HG03025 (cell line): ENCODE data around the gene ITIH1.
"Not testable (repeated sequence)": the region's sequence is repeated elsewhere in the genome, so short reads cannot be mapped to it uniquely, and the experiment has no call there.

Experiments used
- ATAC-seq: cut with Tn5 transposase; IDR thresholded peaks from one replicate; pipeline ENCODE4 v1.9.1; 2021; ENCODE audit warnings: mild to moderate bottlenecking, moderate library complexity; ENCODE audit not compliant: unreplicated experiment, low FRiP score

Gene ITIH1, protein sequence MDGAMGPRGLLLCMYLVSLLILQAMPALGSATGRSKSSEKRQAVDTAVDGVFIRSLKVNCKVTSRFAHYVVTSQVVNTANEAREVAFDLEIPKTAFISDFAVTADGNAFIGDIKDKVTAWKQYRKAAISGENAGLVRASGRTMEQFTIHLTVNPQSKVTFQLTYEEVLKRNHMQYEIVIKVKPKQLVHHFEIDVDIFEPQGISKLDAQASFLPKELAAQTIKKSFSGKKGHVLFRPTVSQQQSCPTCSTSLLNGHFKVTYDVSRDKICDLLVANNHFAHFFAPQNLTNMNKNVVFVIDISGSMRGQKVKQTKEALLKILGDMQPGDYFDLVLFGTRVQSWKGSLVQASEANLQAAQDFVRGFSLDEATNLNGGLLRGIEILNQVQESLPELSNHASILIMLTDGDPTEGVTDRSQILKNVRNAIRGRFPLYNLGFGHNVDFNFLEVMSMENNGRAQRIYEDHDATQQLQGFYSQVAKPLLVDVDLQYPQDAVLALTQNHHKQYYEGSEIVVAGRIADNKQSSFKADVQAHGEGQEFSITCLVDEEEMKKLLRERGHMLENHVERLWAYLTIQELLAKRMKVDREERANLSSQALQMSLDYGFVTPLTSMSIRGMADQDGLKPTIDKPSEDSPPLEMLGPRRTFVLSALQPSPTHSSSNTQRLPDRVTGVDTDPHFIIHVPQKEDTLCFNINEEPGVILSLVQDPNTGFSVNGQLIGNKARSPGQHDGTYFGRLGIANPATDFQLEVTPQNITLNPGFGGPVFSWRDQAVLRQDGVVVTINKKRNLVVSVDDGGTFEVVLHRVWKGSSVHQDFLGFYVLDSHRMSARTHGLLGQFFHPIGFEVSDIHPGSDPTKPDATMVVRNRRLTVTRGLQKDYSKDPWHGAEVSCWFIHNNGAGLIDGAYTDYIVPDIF

DNA sequence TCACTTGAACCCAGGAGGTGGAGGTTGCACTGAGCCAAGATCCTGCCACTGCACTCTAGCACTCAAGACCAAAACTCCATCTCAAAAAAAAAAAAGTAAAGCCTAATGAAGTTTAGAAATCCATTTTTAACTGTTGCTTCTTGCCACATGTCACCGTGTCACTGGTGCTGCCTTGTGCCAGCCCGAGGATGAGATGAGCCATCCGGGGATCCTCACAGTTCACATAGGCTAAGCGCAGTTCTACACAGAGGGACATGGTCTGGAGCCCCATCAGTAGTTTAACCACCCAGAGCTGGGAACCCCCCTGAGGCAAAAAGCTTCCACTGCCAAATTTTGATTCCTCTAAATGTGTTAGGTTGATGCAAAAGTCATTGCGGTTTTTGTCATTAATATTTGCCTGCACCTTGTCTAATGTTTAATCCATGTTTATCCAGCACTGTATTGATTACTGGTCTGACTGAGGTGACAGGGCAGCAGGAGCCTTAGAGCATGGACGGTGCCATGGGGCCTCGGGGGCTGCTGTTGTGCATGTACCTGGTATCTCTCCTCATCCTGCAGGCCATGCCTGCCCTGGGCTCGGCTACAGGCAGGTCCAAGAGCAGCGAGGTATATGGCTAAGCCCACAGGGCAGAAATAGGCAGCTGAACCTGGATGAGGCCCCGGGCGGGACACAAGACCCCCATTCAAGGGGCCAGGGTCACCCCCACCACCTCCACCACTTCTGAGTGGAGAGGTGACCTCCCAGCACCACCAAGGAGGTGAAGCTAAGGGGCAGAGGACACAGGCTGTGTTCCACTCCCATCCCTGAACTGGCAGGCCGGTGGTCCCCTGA is at the start of gene ITIH1:
Gene ITIH1 (plus strand): TSS at position 473 of the 832 bp plus-strand sequence. CDS start 17 bp downstream, at position 490.
- ATAC-seq = no peak

DNA sequence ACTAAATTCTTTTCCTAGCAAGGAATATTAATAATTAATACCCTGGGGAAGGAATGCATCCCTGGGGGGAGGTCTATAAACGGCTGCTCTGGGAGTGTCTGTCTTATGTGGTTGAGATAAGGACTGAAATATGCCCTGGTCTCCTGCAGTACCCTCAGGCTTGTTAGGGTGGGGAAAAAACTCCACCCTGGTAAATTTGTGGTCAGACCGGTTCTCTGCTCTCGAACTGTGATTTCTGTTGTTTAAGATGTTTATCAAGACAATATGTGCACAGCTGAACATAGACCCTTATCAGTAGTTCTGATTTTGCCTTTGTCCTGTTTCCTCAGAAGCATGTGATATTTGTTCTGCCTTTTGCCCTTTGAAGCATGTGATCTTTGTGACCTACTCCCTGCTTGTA is 48.6 kb upstream of the ITIH1 start:
- ATAC-seq = not testable (repeated sequence)

DNA sequence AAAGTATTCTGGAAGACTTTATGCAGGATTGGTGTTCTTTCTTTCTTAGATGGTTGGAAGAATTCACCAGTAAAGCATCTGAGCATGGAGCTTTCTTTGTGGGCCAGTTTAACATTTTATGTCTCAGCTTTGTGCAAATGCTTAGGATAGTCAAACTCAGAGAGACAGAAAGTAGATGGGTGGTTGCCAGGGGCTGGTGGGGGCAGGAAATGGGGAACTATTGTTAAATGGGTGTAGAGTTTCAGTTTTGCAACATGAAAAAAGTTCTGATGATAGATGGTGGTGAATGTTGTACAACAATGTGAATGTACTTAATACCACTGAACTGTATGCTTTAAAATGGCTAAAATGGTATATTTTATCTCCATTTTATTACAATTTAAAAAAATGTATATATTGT is 46.7 kb upstream of the ITIH1 start:
- no peak for ATAC-seq

DNA sequence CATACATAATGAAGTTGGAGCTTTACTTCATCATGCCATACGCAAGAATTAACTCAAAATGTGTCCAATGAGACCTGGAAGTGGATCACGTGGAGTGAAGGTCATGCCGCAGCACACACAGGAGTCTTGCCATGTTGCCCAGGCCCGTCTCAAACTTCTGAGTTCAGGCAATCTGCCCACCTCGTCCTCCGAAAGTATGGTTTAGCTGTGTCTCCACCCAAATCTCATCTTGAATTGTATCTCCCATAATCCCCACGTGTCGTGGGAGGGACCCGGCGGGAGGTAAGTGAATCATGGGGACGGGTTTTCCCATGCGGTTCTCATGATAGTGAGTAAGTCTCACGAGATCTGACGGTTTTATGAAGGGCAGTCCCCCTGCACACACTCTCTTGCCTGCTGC is 45.8 kb upstream of the ITIH1 start:
- ATAC-seq = no peak

DNA sequence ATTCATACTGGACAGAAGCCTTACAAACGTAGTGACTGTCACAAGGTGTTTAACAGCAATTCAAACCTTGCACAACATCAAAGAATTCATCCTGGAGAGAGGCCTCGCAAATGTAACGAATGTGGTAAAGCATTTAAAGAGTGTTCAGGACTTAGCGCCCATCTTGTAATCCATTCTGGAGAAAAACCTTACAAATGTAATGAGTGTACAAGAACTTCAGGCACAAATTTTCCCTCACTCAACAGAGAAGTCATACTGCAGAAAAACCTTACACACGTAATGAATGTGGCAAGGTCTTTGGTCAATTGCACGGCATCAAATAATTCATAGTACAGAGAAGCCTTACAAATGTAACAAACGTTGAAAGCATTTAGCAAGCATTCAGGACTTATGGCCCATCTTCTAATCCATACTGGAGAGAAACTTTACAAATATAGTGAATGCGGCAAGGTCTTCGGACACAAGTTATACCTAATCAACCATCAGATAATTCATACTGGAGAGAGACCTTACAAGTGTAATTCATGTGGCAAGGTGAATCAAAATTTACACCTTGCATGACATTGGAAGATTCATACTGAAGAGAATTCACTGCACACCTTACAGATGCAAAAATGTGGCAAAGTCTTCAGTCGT is 44.0 kb upstream of the ITIH1 start:
- no peak for ATAC-seq

DNA sequence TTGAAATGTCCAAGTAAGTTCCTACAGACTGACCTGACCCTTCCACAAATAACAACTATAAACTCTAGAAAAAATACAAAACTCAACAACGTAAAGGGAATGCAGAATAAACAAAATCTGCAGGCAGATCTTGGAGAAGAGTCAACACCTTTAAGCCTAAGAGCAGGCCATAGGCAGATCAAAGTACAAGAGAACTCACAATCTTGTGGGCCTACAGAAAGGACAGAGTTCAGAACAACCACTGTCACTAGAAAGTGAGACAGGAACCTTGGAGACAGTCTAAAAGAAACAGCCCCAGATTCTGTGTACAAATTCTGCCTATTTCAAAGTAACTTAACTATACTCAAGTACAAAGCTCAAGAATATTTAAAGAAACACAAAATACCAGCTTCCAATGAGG is 37.7 kb upstream of the ITIH1 start:
- no peak for ATAC-seq

DNA sequence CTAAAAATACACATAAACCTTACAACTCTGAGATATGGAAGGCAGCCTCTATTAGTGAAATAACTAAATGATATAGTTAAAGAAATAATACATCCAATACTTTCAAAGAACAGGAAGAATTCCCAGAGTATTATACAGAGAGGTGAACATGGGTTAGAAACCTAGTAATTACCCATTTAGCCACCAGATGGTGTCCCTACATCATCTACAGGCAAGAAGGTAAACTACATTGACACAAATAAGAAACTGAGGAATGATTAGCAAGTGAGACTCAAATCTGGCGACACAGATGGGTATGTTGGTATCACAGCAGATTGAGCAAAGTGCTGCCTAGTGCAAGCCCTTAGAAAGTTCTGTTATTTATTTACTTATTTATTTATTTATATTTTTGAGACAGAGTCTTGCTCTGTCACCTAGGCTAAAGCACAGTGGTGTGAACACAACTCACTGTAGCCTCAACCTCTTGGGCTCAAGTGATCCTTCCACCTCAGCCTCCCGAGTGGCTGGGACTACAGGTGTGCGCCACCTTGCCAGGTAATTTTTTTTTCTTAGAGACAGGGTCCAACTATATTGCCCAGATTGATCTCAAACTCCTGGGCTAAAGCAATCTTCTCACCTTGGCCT is 34.9 kb upstream of the ITIH1 start:
- ATAC-seq = no peak

DNA sequence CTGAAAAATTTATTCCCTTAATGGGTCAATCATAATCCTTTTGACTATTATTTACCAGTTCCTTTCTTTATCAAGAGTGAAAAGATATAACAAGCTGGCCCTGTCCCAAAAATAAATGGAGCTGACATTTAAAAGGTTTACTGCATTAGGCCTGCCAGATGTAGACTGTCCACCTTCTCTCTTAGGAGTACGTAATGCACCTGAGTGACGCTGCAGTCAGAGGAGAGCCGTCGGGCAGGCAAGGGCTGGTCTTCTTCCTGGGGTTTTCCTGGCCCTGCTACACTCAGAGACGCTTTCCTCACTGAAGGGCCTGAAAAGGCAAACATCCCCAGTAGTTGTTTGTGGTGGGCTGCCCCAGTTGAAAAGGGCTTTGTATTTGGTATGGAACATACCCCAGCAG is 34.2 kb upstream of the ITIH1 start:
- no peak for ATAC-seq

DNA sequence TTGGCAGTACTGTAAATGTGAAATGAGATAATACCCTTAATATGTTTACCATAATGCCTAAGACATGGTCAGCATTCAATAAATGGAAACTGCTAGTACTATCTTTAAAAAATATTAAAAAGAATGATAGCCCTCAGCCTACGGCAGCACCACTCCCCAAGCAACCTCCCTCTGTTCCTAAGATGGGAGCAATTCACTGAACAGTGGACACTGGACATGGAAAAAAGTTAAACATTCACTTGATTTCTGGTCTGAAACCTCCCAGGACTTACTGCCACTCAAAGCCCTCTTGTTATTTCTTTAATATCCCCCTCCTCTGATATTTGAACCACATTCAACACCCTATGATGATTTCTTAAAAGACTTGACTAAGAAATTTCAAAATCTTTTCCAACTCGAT is 33.7 kb upstream of the ITIH1 start:
- ATAC-seq = no peak

DNA sequence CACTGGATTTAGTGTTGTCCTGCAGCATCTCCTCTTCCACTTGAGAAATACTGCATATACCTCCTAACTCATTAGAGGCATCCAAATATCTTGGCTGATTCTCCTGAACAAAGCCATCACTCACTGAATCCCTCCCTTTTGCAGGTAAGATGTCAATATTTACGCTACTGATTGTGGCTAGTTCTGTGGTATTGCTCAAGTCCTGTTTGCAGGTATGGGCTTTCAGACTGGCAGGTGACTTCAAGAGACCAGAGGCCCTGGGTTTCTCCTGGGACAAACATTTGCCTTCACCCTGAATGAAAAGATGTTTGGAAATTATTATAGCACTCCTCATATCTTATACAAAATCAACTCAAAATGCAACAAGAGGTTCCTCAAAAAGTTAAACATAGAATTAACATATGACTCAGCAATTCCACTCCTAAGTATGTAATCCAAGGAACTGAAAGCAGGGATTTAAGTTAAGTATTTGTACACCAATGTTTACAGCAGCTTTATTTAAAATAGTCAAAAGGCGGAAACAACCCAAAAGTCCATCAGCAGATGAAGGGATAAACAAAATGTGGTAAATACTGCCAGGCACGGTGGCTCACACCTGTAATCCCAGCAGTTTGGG is 25.2 kb upstream of the ITIH1 start:
- ATAC-seq = no peak

DNA sequence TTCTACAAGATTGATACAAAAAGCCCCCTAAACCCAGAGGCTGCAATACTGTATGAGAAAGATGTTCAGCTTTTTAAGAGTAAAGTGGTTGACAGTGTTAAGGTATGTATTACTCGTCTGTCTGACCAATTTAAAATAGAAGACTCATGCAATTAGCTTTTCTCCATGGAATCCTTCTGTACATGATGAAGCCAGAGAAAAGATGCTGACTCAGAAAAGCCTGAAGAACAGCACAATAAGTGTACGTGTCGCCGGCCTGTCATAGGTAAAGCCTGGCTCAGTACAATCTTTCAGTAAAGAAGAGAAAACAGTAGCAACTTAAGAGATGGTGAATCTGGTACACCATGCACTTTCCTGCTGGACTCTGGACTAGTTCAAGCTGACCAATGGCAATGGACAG is 23.0 kb upstream of the ITIH1 start:
- ATAC-seq = no peak

DNA sequence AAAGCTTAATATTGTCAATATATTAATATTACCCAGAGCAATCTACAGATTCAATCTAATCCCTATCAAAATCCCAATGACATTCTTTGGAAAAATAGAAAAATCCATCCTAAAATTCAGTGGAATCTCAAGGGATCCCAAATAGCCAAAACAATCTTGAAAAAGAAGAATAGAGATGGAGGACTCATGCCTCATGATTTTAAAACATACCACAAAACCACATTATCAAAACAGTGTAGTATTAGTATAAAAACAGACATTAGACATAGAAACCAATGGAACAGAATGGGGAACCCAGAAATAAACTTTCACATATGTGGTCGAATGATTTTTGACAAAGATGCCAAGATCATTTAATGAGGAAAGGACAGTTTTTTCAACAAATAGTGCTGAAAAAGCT is 21.3 kb upstream of the ITIH1 start:
- ATAC-seq = no peak

DNA sequence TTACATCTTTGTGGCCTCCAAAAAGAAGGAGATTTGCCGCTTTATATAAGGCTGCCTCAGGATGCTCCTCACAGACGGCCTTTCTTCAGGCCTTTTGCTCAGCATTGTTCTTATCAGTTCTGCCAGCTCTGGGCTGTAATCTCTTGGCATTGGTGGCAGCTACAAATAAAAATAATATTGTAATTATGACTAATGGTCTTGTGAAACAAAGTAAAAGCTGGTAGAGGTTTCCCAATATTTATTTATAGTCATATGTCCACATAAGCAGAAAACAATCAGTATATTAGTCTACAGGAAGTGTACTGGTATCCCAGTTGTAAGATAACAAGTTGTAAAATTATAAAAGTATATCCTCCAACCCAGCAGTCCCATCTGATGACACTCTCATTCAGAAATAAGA is 13.9 kb upstream of the ITIH1 start:
- ATAC-seq = no peak

DNA sequence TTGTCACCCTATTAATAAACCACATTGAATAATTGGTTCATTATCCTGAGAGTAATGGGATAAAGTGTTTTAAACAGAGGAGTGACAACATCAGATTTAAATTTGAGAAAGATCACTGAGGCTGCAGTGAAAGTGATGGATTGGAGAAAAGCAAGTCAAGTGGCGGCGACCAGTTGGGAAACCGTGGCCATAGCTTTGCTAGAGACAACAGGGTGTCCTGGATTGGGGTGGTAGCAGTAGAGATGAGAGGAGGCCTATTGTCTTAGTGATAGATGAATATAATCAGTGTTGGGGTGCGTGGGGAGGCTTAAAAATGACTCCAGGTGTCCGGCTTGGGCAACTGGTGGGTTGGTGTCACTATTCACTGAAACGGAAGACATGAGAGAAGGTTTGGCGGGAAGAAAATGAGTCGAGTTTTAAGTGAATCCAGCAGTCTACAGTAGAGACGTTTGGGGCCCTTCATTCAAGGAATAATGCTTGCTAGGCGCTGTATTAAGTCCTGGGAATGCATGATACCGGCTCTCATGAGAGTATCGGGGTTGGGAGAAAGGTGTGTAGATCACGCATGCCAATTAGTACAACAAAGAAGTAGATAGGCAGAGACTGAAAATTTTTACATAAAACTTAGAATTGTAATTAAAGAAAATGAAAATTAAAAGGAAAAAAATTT is 7.5 kb upstream of the ITIH1 start:
- ATAC-seq = no peak

DNA sequence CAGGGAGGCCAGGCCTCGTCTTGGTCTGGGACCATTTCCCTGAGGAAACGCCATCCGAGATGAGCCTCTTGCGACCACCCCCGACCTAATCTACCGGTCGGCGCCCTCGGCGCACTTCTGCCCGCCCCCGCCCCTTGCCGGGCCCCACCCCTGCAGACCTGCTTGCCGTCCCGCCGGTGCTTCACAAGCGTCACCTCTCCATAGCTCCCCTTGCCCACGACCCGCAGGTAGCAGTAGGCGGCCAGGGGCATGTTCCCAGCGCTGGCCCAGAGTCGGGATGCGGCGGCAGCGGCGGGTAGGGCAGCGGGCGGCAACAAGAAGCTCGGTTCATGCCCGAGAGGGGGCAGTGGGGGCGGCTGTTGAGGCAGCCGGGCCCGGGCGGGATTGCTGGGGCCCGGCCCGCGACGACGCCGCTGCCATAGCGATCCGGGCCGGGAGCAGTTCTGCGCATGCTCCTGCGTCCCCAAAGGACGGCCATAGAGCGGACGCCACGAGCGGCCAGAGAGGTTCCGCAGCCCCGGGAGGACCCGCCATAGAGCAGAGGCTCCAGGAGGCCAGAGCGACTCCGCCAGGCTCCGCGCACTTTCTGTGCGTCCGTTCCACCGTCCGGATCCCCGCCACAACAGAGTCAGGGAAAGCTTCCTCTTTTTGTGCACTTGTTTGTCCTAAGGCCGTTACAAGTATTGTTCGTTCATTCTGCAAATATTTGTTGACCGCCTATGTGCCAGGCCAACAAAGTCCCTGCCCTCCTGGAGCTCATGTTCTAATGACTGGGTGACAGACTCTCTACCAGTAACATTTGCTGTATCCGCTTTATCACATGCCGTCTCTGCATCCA is 6.7 kb upstream of the ITIH1 start, which contains the start of gene NEK4:
Gene NEK4 (minus strand): TSS at position 445 of the 838 bp plus-strand sequence. CDS start 194 bp downstream, at position 251.
- ATAC-seq = peak; percentile 94

DNA sequence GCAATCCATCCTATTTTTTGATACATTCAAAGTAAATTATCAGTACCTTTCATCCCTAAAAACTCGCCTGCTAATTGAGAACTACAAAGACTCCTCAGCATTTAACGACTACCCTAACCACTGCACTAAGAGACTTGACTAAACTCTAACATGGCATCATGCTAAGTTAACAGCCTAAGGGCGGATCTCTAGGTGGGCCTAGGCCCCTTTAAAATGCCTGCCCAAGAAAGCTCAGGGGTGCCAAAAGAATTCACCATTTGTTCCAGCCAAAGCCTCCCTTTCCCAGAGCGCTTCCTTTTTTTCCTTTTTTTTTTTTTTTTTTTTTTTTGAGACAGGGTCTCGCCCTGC is 6.1 kb upstream of the ITIH1 start:
- ATAC-seq = no peak

DNA sequence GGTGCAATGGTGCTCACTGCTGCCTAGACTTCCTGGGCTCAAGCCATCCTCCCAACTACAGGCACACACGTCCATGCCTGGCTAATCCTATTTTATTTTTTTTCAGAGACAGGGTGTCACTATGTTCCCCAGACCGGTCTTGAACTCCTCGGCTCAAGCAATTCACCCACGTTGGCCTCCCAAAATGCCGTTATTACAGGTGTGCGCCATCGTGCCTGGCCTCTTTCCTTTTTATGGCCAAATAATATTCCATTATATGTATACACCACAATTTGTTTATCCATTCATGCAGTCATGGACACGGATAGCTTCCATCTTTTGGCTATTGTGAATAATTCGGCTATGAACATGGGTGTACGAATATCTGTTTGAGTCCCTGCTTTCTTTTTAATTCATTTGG is 5.7 kb upstream of the ITIH1 start:
- no peak for ATAC-seq
